HL-60 (cell line): Measurements from ENCODE around the gene NEAT1.
A peak's percentile ranks its signal among the peaks of the same experiment; 100 is the strongest.

Source experiments
- DNase-seq, 2 experiments: peaks; one replicate each; pipeline ENCODE4 v3.0.0-alpha.2; 2010 to 2020; ENCODE audit warnings: low read depth in 1 of 2, low spot score in 1 of 2
- H3K27ac ChIP-seq: fragments of 250-450 bp; sonication (Bioruptor Pico); replicated peaks from 2 replicates; pipeline ENCODE4 v1.5.1; 2020; ENCODE audit warnings: mild to moderate bottlenecking, moderate library complexity
- H3K27me3 ChIP-seq: fragments of 250-450 bp; sonication (Bioruptor Pico); 2 replicates; pipeline ENCODE4 v1.5.1; 2021; ENCODE audit warnings: mild to moderate bottlenecking, moderate library complexity; ENCODE audit not compliant: insufficient read depth, poor library complexity, severe bottlenecking
- H3K4me3 ChIP-seq: replicated peaks from 2 replicates; pipeline ENCODE4 v1.5.1; 2011; ENCODE audit warnings: mild to moderate bottlenecking, control low read depth, low read length; ENCODE audit not compliant: insufficient read depth
- GABPA ChIP-seq: IDR thresholded peaks from 2 replicates; pipeline ENCODE4 v1.6.1; 2012; ENCODE audit warnings: low read depth
- POLR2AphosphoS5 ChIP-seq: IDR thresholded peaks from 2 replicates; pipeline ENCODE4 v1.6.1; 2012; ENCODE audit warnings: low read depth
- SPI1 ChIP-seq: IDR thresholded peaks from 2 replicates; pipeline ENCODE4 v1.6.1; 2012; ENCODE audit warnings: low read depth, mild to moderate bottlenecking, borderline replicate concordance
- TF ChIP-seq, protein P1 (sequence below): IDR thresholded peaks from 2 replicates; pipeline ENCODE4 v1.6.1; 2012; ENCODE audit warnings: low read depth; ENCODE audit not compliant: insufficient replicate concordance
- TF ChIP-seq, protein P2 (sequence below): IDR thresholded peaks from one replicate; pipeline ENCODE4 v1.5.1; 2011; ENCODE audit warnings: low read length, control low read depth, inconsistent platforms; ENCODE audit not compliant: insufficient read depth

Gene NEAT1

DNA sequence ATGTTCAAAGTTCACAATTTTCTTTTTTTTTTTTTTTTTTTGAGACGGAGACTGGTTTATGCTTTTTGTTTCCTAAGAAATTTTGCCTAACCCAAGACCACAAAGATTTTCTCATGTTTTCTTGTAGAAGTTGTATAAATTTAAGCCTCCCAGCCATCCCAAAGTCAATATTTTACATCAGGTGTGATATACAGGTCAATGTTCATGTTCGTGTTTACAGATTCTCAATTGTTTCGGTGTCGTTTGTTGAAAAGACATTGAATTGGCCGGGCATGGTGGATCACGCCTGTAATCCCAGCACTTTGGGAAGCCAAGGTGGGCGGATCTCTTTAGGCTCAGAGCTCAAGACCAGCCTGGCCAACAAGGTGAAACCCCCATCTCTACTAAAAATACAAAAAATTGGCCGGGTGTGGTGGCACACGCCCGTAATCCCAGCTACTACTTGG is 20.8 kb upstream of the NEAT1 start:
- no peak overlapping the region for H3K27ac ChIP-seq
- TF ChIP-seq GABPA (no peak), SPI1 (no peak), POLR2AphosphoS5 (no peak)
- TF ChIP-seq, protein P1, sequence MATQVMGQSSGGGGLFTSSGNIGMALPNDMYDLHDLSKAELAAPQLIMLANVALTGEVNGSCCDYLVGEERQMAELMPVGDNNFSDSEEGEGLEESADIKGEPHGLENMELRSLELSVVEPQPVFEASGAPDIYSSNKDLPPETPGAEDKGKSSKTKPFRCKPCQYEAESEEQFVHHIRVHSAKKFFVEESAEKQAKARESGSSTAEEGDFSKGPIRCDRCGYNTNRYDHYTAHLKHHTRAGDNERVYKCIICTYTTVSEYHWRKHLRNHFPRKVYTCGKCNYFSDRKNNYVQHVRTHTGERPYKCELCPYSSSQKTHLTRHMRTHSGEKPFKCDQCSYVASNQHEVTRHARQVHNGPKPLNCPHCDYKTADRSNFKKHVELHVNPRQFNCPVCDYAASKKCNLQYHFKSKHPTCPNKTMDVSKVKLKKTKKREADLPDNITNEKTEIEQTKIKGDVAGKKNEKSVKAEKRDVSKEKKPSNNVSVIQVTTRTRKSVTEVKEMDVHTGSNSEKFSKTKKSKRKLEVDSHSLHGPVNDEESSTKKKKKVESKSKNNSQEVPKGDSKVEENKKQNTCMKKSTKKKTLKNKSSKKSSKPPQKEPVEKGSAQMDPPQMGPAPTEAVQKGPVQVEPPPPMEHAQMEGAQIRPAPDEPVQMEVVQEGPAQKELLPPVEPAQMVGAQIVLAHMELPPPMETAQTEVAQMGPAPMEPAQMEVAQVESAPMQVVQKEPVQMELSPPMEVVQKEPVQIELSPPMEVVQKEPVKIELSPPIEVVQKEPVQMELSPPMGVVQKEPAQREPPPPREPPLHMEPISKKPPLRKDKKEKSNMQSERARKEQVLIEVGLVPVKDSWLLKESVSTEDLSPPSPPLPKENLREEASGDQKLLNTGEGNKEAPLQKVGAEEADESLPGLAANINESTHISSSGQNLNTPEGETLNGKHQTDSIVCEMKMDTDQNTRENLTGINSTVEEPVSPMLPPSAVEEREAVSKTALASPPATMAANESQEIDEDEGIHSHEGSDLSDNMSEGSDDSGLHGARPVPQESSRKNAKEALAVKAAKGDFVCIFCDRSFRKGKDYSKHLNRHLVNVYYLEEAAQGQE, result no peak
- TF ChIP-seq, protein P2, sequence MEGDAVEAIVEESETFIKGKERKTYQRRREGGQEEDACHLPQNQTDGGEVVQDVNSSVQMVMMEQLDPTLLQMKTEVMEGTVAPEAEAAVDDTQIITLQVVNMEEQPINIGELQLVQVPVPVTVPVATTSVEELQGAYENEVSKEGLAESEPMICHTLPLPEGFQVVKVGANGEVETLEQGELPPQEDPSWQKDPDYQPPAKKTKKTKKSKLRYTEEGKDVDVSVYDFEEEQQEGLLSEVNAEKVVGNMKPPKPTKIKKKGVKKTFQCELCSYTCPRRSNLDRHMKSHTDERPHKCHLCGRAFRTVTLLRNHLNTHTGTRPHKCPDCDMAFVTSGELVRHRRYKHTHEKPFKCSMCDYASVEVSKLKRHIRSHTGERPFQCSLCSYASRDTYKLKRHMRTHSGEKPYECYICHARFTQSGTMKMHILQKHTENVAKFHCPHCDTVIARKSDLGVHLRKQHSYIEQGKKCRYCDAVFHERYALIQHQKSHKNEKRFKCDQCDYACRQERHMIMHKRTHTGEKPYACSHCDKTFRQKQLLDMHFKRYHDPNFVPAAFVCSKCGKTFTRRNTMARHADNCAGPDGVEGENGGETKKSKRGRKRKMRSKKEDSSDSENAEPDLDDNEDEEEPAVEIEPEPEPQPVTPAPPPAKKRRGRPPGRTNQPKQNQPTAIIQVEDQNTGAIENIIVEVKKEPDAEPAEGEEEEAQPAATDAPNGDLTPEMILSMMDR, result no peak

GRCh38 chr11:65402790-65403189 is 19.8 kb upstream of the NEAT1 start:
- H3K4me3 ChIP-seq, result no peak overlapping the region
- no peak for DNase-seq
- TF ChIP-seq, protein P1, result no peak
- TF ChIP-seq, protein P2, result no peak
- no peak for TF ChIP-seq GABPA
- H3K27ac ChIP-seq, result no peak overlapping the region
- no peaks in the 10 kb centered on the region for H3K27me3 ChIP-seq

More for the DNA sequence above, 20.8 kb upstream of the NEAT1 start:
- H3K4me3 ChIP-seq, result no peak overlapping the region
- no peaks in the 10 kb centered on the region for H3K27me3 ChIP-seq
- DNase-seq, result no peak

DNA sequence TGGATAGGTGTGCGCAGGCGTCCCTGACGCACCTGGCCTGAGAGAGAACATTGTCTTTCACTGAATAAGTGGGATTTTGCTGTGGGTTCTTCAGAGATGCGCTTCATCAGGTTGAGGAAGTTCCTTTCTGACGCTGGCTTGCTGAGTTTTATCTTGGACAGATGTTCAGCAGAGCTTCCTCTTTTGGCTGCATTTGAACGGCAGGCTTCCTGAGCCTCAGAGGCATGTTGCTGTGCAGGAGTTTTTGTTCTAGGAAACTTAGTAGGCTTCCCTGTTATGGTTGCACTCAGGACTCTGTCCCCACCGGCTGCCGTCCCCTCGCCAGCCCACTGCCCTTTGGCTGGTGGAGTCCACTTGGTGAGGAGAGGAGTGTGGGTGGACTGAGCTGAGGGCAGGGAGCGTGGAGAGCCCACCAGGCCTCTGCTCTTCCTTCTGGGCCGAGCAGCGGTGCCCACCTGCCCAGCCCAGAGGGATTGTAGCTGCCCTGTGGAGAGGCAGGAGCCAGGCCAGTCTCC is 18.9 kb upstream of the NEAT1 start:
- Histone ChIP-seq H3K4me3 (no peak overlapping the region), H3K27me3 (no peaks in the 10 kb centered on the region), H3K27ac (peak overlapping the region; percentile 83)
- TF ChIP-seq POLR2AphosphoS5 (peak; percentile 65; the same call in 1 of the 2 replicates), SPI1 (peak; percentile 91), GABPA (no peak)
- peak; percentile 47 to 92 for DNase-seq

DNA sequence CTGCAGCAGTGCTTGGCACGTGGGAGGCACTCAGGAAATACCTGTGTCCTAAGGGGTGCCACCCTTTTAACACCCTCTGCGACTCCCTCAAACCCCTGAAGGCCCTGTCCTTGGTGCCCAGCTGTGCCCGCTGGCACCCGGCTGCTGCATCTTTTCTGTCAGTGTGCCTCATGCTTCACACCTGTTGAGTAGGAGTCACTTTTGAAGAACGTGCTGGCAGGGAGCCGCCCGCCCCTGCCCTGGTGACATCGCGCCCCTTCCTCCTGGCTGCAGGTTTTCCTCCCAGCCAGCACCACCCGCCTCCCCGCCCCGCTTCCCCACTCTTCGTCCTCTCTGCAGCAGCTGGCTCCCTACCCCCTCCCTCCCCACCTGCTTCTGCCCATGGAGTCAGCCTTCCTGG is 18.4 kb upstream of the NEAT1 start:
- no peak for DNase-seq
- peak overlapping the region; percentile 83 for H3K27ac ChIP-seq

More for the DNA sequence above, 18.4 kb upstream of the NEAT1 start:
- no peaks in the 10 kb centered on the region for H3K27me3 ChIP-seq
- TF ChIP-seq, protein P1, result peak; percentile 66
- no peak for TF ChIP-seq POLR2AphosphoS5
- TF ChIP-seq, protein P2, result no peak
- TF ChIP-seq GABPA, result no peak
- TF ChIP-seq SPI1, result no peak
- no peak overlapping the region for H3K4me3 ChIP-seq
